Esophagus muscularis mucosa (tissue), 4 donors: Measurements from ENCODE around the gene FUCA1. TPM values are rescaled to one million over a fixed set of nuclear protein-coding genes. Genes with fewer than 3 reads are reported as not detected.

Source experiments
- DNase-seq: peaks from one replicate; pipeline ENCODE4 v3.0.0-alpha.2; 2017; ENCODE audit errors: extremely low spot score
- H3K27ac ChIP-seq, 4 donors: fragments of 200-600 bp; sonication (generic); replicated peaks in 1 of 4; 1 replicate in 3 of 4; 2 replicates in 1 of 4; pipeline ENCODE4 v1.5.1; 2016 to 2019; ENCODE audit warnings: mild to moderate bottlenecking in 1 of 4
- H3K27me3 ChIP-seq, 4 donors: fragments of 200-600 bp; sonication (generic); one replicate each; pipeline versions ENCODE4 v1.5.1 to v1.6.0; 2016 to 2019
- H3K36me3 ChIP-seq, 4 donors: fragments of 200-600 bp; sonication (generic); one replicate each; pipeline ENCODE4 v1.5.1; 2016 to 2019
- H3K4me1 ChIP-seq, 4 donors: fragments of 200-600 bp; sonication (generic); one replicate each; pipeline ENCODE4 v1.5.1; 2016 to 2019
- H3K4me3 ChIP-seq, 4 donors: fragments of 200-600 bp; sonication (generic); 1 replicate in 2 of 4; 2 replicates in 2 of 4; pipeline ENCODE4 v1.5.1; 2016 to 2019; ENCODE audit warnings: mild to moderate bottlenecking in 4 of 4, moderate library complexity in 1 of 4
- H3K9me3 ChIP-seq, 4 donors: fragments of 200-600 bp; sonication (generic); 1 replicate in 3 of 4; 2 replicates in 1 of 4; pipeline ENCODE4 v1.5.1; 2016 to 2019
- CTCF ChIP-seq, 3 experiments: fragments of 200-600 bp in 2 of 3; fragments of 450-650 bp in 1 of 3; sonication (generic) in 2 of 3; IDR thresholded peaks; one replicate each; pipeline ENCODE4 v1.5.1; 2017 to 2019; ENCODE audit warnings: antibody characterized with exemption in 3 of 3, mild to moderate bottlenecking in 2 of 3, moderate library complexity in 1 of 3
- EP300 ChIP-seq: sonication (generic); formaldehyde crosslinking; IDR thresholded peaks from one replicate; pipeline ENCODE4 v1.6.1; 2017; ENCODE audit warnings: antibody characterized with exemption
- POLR2A ChIP-seq: fragments of 450-650 bp; IDR thresholded peaks from one replicate; pipeline ENCODE4 v1.6.1; 2017; ENCODE audit warnings: antibody characterized with exemption, moderate library complexity, mild to moderate bottlenecking, low read depth
- POLR2AphosphoS5 ChIP-seq, 2 donors: sonication (generic); formaldehyde crosslinking; IDR thresholded peaks; one replicate each; pipeline ENCODE4 v1.6.1; 2017; ENCODE audit warnings: antibody characterized with exemption in 2 of 2
- WGBS: methylation state at CpG from one replicate; pipeline ENCODE4 v1.1.5; 2018; 5-methylcytosine and 5-hydroxymethylcytosine counted together
- intact Hi-C: fragments of 100-400 bp; cut with DNase I; formaldehyde crosslinking; loops from one replicate; pipeline ENCODE4 v1.15.1; 2023
- total RNA-seq, 4 donors: library from RNA; depleted of rRNA; stranded (reverse); fragments of >200 nt; gene quantifications; one replicate each; pipeline versions ENCODE4 v1.1.0 to v1.2.1, GENCODE V29; 2016

Gene FUCA1
- total RNA-seq, 4 donors from 2014 or later = 20.0 to 25.9 (median 25.2) TPM

- DNase-seq = no peak
- Histone ChIP-seq H3K4me3 (no peak overlapping the region), H3K27ac (no peak overlapping the region), H3K27me3 (peaks cover 0 to 56% (median 0%) of the 10 kb centered on the region in 4 donors), H3K36me3 (no peaks in the 10 kb centered on the region), H3K9me3 (no peaks in the 10 kb centered on the region), H3K4me1 (peaks cover 0 to 3% (median 0%) of the 10 kb centered on the region in 4 donors)
- intact Hi-C loops = no loop called here
- TF ChIP-seq POLR2A (no peak), EP300 (no peak), CTCF (IDR thresholded peaks at IDR 0.05) (no peak), POLR2AphosphoS5 (IDR thresholded peaks at IDR 0.05) (no peak)
- 75% methylated on average over 9 of the region's 10 CpGs for WGBS
Observed at GRCh38 chr1:23909412-23909811, 41.3 kb upstream of the FUCA1 start.

- intact Hi-C loops = no loop called here
Observed at GRCh38 chr1:23908453-23909341, 40.6 kb upstream of the FUCA1 start.

GRCh38 chr1:23906731-23907130, 38.6 kb upstream of the FUCA1 start:
- Histone ChIP-seq H3K4me3 (no peak overlapping the region), H3K36me3 (no peaks in the 10 kb centered on the region), H3K27ac (no peak overlapping the region), H3K27me3 (peaks cover 0 to 71% (median 6%) of the 10 kb centered on the region in 4 donors), H3K4me1 (peaks cover 5 to 14% (median 11%) of the 10 kb centered on the region in 4 donors), H3K9me3 (no peaks in the 10 kb centered on the region)
- 100% methylated on average over 1 of the region's 1 CpG for WGBS
- intact Hi-C loops = no loop called here
- TF ChIP-seq POLR2A = no peak
- TF ChIP-seq POLR2AphosphoS5 (IDR thresholded peaks at IDR 0.05) = no peak
- TF ChIP-seq CTCF (IDR thresholded peaks at IDR 0.05) = no peak
- TF ChIP-seq EP300 = no peak
- no peak for DNase-seq

More at GRCh38 chr1:23908453-23909341, 40.6 kb upstream of the FUCA1 start:
- Histone ChIP-seq H3K27me3 (peaks cover 0 to 64% (median 1%) of the 10 kb centered on the region in 4 donors), H3K4me3 (no peak overlapping the region), H3K9me3 (no peaks in the 10 kb centered on the region), H3K4me1 (peaks cover 0 to 3% (median 0%) of the 10 kb centered on the region in 4 donors), H3K36me3 (no peaks in the 10 kb centered on the region), H3K27ac (no peak overlapping the region)
- DNase-seq = no peak
- 43% methylated on average over 7 of the region's 9 CpGs for WGBS
- TF ChIP-seq CTCF (IDR thresholded peaks at IDR 0.05) (no peak), POLR2AphosphoS5 (IDR thresholded peaks at IDR 0.05) (no peak), EP300 (no peak), POLR2A (no peak)

- Histone ChIP-seq H3K9me3 (no peaks in the 10 kb centered on the region), H3K4me1 (peaks cover 5 to 14% (median 11%) of the 10 kb centered on the region in 4 donors), H3K36me3 (no peaks in the 10 kb centered on the region), H3K27ac (no peak overlapping the region), H3K4me3 (no peak overlapping the region), H3K27me3 (peaks cover 0 to 62% (median 6%) of the 10 kb centered on the region in 4 donors)
- intact Hi-C loops = no loop called here
- DNase-seq = no peak
- no peak for TF ChIP-seq EP300
- TF ChIP-seq POLR2AphosphoS5 (IDR thresholded peaks at IDR 0.05) = no peak
- TF ChIP-seq CTCF (IDR thresholded peaks at IDR 0.05) = no peak
- TF ChIP-seq POLR2A = no peak
- 90% methylated on average over 7 of the region's 7 CpGs for WGBS
Observed at GRCh38 chr1:23905461-23906025, 37.5 kb upstream of the FUCA1 start.
